TTC549 (cell line): ENCODE data around the gene SEMA4D.
"Not testable (repeated sequence)": the region's sequence is repeated elsewhere in the genome, so short reads cannot be mapped to it uniquely, and the experiment has no call there.

Source experiments
- FAIRE-seq: peaks from 2 replicates; lab custom pipeline; 2012; peaks lifted over from hg19 to GRCh38; lab: Jason Lieb, UNC

SEMA4D gene

DNA sequence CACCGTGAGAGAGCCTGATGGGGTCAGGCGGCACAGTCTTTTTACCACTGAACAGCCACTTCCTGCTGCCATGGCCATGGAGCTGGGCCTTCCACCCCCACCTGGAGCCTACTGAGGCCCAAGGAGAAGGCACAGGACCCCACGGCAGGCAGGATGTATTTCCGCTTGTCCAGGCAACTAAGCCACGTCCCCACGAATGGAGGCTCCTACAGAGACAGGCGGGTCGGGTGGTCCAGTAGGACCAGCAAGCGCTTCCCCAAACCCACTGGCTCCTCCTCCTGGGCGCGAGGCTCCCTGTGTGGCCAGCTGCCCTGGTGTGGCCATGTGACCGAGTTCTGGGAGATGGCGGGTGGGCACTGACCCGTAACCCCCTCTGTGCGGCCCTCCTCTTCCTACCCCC, 113.1 kb downstream of the SEMA4D start:
- no peak for FAIRE-seq

DNA sequence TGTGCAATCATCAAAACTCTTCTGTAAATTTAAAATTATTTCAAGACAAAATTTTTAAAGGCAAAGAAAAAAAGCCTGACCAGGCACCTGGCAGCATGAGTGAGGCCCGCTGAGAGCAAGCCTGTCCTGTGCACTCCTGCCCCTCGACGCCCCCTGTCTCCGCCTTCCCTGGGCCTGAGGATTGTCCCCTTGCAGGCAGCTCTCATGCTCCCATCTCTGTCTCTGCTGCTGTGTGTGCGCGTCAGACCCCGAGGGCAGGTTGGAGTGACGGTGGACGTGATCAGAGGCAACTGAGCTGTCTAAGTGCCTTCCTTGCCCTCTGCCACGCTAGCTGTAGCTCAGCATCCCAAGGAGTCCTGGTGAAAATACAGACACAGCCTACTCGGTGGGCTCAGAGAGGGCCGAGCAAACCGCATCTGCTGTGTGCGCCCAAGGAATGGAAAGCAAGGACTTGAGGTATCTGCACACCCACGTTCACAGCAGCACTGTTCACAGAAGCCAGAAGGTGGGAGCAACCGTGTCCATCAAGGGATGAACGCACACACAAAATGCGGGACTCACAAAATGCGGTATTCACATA, 114.1 kb downstream of the SEMA4D start:
- FAIRE-seq, result no peak

DNA sequence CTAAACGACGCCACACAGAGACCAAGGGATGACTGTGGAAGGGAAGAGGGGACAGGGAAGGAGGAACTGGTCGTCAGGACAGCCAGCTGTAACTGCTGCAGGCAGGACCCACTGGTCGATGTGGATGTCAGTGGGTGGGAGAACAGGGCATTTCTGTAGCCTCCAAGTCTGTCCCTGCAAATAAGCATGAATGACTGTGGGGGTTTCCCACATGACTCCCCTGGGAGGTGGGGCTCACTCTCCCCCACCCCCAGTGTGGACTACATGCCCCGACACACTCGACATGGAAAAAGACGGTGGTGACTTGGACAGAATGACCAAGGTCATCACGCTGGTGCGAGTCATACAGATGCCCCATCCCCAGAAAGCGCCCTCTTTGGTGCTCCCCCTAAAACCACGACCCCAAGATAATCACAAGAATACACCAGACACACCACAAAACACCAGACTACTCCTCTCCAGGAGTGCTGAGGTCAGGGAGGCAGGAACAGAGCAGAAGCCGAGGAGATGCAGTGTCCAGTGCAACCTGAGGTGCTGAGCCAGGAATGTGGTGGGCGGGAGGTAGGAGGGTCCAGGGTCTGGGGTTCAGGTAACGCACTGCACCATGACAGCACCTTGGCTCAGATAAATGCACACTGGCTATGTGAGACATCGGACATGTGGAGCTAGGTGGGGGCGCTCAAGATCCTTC, 114.7 kb downstream of the SEMA4D start:
- no peak for FAIRE-seq

DNA sequence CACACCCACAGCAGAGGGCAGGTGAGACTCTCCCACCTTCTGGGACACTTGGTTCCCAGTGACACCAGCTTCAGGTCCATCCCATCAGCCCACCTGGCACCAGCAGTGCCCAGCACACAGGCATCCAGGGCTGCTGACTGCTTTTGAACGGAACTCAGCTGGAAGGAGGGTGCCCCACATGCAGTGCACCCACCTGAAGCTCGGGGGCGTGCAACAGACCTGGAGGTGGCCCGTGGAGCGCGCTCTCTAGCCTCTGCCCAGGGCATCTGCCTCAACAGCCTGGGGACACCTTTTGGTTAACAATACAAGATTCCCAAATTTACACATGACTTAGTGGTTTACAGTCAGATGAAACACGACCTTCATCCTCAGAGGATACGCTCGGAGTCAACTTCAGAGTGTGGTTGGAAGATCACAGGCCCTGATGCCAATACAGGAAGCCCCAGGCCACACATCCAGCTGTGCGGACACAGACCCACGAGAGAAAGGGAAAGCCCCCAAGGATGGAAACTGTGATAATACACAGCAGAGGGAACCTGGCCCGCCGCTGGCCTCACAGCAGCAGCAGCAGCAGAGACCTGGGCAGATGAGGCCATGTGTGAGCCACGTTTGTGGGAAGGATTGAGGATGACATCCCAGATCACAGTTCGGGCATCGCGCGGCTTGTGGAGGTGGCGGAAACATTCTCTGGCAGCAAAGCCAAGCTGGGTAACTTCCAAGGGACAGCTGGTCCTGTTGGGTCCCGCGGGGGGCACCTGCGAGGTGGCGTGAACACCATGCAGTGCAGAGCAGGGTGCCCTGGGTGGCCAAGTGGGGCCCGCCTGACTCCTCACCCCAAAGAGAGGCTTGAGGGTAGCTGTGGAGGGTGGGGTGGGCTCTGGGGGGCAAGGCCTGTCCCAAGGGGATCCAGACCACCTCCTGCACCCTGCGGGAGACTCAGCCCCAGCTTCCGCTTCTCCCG, 115.6 kb downstream of the SEMA4D start:
- FAIRE-seq, result no peak

DNA sequence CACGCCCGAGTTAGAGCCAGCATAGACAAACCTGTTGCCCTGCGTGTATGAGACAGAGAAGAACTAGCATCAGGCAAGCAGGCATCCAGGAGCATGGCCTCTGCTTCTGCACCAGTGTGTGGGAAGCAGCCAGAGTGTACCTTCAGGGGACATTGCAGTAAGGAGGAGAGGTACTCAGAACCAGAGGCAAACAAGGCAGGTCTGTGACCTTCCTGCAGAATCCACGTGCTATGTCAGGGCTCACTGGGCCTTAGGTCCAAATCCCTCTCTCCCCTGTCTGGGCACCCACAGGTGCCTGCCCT, 116.7 kb downstream of the SEMA4D start:
- FAIRE-seq, result no peak

DNA sequence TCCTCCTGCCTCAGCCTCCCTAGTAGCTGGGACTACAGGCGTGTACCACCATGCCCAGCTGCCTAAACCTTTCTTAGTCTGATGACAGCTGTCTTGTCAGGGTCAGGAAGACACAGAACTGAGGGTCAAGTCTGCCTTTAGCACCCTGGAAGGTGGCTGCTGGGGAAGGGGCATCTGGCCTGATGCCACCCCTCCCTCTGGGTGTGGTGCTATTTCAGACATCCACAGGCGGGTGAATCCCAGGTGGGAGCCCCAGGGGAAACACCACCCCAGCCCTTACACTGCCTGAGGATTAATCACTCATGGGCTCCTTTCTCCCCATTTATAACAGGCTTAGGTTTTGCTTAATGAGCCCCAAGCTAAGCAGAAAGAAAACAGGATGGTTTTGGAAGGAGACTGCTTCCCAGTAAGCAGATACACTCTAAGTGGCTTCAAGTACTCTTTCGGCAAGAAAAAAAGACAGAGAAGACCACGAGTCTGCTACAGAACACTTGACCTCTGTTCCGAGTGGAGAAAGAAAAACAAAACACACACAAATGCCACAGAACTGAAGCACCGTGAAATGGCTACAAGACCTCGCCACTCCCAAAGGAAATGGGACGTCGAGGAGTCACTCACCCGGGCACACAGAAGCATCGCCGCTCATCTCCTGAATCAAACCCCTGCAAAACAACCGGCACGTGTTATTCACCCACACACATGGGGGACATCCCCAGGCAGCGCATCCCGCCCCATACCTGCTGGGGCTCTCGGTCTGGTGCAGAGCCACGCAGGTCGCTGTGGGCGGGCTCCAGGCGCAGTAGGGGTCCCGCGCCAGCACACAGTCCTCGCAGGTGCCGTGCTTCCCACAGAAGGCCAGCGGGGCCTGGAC, 117.2 kb downstream of the SEMA4D start:
- no peak for FAIRE-seq

DNA sequence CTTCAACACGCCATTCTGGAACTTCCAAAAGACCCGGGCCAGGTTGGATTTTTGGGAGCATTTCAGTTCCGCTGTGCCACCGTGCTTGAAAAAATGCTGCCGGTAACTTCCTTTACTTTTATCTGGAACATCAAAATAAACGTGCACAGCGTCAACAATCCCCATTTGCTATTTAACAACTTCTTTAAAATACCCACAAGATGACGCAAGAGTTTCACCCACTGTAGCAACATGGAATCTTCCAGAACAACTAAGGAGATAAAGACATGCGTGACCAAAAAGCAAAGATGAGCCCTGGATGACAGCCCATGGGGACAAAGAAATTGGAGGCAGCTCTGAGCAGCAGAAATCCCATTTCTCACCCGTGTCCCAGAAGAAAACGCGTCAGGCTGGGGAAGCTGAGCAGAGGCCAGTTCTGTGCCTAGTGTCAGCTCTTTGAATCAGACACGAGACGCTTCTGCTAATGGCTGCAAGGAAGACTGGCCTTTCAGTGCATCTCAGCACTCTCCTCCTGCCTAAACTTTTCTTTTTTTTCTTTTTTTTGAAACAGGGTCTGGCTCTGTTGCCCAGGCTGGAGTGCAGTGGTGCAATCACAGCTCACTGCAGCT, 118.3 kb downstream of the SEMA4D start:
- no peak for FAIRE-seq

DNA sequence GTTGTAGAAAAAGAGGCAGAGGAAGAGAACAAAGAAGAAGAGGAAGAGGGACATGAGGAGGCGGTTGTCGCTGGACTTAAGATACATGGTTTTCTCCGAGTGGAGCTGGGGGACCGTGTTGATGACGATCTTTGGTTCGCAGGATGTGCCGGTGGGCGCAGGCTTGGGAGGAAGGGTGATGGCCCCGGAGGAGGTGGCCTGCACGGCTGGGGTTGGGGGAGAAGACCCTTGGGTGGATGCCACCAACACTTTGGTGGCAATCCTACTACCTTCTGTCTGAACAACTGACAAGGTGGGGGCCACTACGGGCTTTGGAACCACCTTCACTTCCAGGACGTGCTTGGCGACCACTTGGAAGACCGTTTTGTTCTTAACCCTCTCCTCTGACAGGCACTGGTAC, 118.9 kb downstream of the SEMA4D start:
- FAIRE-seq, result no peak

DNA sequence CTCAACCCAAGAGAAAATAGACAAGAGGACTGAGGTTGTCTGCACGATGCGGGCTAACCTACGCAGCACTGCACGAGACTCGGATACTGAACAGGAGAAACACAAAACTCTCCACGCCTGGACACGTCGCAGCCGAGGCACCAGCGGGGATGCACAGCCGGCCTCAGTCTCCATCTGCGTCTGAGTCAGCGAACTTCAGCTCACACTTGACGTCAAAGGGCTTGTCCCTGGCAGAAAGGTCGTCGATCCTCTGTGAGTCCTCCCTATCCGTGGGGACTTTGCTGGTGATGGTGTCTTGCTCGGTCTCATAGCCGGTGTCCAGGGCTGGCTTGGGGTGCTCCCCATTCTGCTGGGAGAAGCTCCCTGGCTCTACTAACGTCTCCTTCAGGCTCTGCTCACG, 119.4 kb downstream of the SEMA4D start:
- FAIRE-seq, result no peak

DNA sequence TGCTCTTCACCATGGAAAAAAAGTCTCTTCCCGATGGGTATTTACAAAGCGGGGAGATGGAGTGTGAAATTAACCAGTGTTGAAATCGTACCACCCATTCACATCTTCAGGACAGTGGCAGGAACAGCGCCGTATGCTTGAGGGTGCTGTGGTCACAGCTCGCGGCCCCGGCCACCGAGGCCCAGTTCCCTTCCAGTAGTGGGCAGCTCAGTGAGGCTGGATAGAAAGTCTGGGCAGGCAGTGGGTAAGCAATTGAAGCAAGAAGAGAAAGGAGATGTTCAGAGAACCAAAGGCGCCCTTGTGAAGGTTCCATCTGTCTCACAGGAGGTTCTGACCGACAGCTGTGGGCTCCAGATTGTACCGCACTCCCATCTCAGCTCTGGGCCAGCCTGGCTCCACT, 120.5 kb downstream of the SEMA4D start:
- FAIRE-seq, result no peak

DNA sequence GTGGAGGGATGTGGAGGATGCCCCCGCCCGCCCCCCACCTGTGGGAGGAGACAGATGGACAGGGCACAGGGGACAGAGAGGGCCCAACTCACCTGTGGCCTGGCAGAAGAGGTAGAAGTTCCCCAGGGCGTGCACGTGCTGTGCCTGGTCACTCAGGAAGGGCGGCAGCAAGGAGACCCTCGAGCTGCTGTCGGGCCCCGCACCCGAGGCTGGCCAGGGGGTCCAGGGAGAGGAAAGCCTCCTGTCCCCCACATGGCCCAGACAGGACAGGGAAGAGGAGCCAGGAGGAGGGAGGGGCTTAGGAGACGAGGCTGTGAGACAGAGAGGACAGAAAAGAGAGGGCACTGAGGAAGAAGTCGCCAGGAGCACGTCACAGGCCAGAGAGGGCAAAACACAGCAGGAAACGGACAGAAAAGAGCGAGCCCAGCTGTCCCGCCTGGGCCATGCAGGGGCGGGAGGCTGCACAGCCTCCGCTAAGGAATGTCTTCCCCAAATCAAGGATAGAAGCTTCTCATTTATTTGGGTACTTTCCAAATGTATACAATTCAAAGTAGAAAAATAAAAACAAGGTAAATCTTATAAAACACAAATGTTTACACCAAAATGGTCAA, 121.1 kb downstream of the SEMA4D start:
- FAIRE-seq, result no peak

DNA sequence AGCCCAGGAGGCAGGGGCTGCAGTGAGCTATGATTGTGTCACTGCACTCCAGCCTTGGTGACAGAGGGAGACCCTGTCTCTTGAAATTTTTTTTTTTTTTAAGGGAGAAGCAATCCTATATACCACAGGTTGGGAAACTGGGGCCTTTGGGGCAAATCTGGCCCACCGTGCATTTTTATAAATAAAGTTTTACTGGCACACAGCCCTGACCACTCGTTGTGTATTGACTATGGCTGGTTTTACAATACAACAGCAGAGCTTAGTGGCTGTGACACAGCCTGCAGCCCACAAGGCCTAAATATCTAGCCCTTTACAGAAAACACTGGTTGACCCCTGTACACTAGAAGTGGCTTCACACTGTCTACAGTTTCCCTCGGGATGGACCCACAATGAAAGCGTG, 121.6 kb downstream of the SEMA4D start:
- FAIRE-seq, result no peak

DNA sequence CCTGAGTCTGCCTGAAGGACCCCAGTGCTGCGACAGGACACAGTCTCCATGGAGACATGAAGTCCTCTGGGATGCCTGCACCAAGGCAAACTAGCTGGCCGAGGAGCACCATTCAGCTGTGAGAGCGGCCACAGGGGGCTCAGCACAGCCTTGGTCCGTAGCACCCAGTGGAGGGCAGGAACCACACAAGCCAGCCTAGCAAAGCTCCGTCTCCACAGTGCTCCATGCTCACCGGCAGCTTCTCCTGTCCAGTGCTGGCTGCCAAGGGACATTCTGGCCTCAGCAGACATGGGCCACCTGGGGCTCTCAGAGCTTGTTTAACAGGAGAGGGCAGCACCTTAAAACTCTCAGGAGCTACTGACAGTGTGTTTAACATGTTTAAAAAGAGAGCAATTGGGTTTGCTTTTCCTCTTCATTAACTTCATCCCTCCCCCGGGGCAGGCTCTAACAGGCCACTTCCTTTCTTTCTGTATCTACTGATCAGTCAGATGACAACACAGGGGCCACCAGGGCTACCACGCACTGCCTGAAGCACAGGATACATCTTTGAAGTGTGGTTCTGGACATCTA, 122.6 kb downstream of the SEMA4D start:
- no peak for FAIRE-seq

DNA sequence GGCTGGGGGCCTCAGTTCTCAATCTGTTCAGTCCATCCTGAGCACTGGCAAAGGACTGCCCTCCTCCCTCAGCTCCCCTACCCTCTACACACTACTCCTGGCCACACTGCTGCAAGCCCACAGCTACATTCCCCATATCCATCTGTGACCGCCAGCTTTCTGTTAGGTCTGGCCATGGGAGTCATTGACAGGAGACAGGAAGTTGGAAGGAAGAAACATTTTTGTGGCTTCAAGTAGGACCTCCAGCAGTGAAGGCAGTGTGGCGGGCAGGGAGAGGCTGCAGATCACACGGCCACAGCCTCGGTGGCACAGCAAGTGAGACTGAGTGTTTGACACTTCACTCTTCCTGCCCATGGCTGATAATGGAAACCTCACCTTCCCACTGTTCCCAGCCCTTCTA, 123.7 kb downstream of the SEMA4D start:
- FAIRE-seq, result no peak

DNA sequence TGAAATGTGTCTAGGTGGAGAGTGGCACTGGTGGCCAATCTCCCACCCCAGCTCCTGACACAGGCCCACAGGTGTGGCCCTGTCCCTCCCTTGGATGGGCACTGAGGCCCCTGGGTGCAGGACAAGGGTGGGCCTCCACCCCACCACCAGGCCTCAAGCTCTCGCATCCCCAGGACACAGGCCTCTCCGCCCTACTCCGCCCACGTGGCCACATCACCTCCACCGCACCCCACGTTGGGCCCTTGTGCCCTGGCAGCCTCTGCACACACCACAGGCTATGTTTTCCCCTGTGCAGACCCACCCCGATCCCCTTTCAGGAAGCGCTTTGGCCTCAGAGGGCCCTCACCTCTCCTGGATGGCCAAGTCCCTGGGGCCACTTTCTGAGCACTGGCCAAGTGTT, 124.9 kb downstream of the SEMA4D start:
- FAIRE-seq, result no peak

DNA sequence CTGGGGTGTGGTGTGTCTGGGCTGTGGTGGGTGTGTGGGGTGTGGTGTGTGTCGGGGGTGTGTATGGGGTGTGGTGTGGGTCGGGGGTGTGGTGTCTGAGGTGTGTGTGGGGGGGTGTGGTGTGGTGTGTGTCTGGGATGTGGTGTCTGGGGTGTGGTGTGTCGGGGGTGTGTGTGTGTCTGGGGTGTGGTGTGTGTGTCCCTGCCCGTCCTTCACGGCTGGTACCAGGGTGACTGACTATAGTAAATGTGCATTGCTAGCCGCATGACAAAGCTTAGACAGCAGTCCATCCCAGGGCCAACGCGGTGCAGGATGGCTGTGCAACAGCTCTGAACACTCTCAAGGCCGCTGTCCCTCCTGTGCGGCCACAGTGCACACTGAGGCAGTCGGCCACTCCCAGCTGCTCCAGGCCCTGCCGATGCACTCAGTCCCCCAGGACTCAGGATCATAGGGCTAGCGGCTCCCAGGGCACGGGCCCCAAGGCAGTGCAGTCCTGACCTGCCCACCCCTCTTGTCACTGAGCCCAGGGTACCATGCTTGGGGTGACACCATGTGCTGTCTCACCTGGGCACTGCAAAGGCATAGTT, 125.6 kb downstream of the SEMA4D start:
- FAIRE-seq, result no peak

DNA sequence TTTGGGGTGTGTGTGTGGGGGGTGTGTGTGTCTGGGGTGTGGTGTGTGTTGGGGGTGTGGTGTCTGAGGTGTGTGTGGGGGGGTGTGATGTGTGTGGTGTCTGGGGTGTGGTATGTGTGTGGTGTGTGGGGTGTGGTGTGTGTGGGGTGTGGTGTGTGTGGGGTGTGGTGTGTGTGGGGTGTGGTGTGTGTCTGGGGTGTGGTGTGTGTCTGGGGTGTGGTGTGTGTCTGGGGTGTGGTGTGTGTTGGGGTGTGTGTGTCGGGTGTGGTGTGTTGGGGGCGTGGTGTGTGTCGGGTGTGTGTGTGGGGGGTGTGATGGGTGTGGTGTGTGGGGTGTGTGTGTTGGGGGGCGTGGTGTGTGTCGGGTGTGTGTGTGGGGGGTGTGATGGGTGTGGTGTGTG, 126.1 kb downstream of the SEMA4D start:
- not testable (repeated sequence) for FAIRE-seq

DNA sequence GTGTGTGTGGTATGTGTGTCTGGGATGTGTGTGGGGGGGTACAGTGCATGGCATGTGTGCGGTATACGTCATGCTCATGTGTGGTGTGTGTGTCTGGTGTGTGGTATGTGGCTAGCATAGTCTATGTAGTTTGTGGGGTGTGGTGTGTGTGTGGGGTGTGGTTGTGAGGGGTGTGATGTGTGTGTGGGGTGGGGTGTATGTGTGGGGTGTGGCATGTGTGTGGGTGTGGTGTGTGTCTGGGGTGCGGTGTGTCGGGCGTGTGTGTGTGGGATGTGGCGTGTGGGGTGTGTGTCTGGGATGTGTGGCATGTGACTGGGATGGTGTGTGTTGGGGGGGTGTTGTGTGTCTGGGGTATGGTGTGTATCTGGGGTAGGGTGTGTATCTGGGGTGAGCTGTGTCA, 127.3 kb downstream of the SEMA4D start:
- FAIRE-seq, result no peak

DNA sequence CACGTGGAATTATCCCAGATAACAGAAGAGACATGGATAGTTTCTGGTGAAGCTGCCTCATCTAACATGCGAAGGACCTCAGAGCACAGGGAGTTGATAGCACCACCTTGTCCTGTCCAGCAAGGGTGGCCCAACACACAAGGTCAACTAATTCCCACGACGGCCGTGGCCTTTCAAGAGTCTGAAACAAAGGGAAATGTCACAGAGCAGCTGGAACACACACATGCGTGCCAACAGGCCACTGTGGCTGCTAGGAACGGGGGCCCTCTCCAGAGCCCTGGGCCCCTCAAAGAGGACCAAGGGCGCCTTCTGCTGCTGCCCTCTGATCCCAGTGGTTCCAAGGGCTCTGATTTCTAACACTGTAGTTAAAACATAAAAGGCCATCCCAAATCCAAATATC, 128.9 kb downstream of the SEMA4D start:
- FAIRE-seq, result no peak

DNA sequence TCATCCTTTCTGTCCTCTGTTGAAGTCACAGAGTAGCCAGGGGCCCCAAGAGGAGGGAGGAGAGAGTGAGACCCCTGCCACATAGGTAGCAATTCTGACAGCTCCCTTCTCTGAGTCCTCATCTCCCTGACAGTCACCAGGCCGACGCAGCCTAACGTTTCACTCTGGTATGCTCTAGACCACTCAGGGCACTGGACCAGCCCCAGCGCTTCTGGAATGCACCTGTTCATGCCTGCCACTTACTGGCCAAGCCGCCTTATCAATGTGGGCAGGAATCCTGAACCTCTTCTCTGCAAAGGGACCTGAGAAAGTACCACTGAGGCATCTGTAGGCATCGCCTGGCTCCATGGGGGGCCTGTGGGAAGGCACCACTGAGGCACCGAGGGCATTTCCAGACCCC, 129.4 kb downstream of the SEMA4D start:
- FAIRE-seq, result no peak
